Ramos (cell line): ENCODE measurements around the gene AK3.

Experiments used
- in situ Hi-C: fragments of 300-500 bp; cut with MboI; formaldehyde crosslinking; loops from one replicate; pipeline ENCODE4 v1.14.3; 2022; ENCODE audit warnings: low sequenced_read_pairs; ENCODE audit not compliant: unreplicated experiment

AK3 gene

GRCh38 chr9:4714266-4715016 lies 26.6 kb downstream of the AK3 start:
- in situ Hi-C loops = no loop called here

- in situ Hi-C loops = no loop called here
Observed at GRCh38 chr9:4713849-4714248, 27.2 kb downstream of the AK3 start.

GRCh38 chr9:4709380-4709779 lies 31.6 kb downstream of the AK3 start:
- in situ Hi-C loops = no loop called here

- in situ Hi-C loops = no loop called here
Observed at GRCh38 chr9:4706971-4707622, 33.9 kb downstream of the AK3 start.

- in situ Hi-C loops = no loop called here
Observed at GRCh38 chr9:4706021-4706420, 35.0 kb downstream of the AK3 start.

- in situ Hi-C loops = no loop called here
Observed at GRCh38 chr9:4704129-4704528, 36.9 kb downstream of the AK3 start.

GRCh38 chr9:4701526-4701925 lies 39.5 kb downstream of the AK3 start:
- in situ Hi-C loops = no loop called here

GRCh38 chr9:4700932-4701331 lies 40.1 kb downstream of the AK3 start:
- in situ Hi-C loops = no loop called here

- in situ Hi-C loops = no loop called here
Observed at GRCh38 chr9:4700091-4700490, 40.9 kb downstream of the AK3 start.

GRCh38 chr9:4691795-4692194 lies 49.2 kb downstream of the AK3 start:
- in situ Hi-C loops = no loop called here

GRCh38 chr9:4690144-4690543 lies 50.9 kb downstream of the AK3 start:
- in situ Hi-C loops = no loop called here

GRCh38 chr9:4689687-4690104 lies 51.3 kb downstream of the AK3 start:
- in situ Hi-C loops = no loop called here

GRCh38 chr9:4689021-4689420 lies 52.0 kb downstream of the AK3 start:
- in situ Hi-C loops = no loop called here

GRCh38 chr9:4686584-4686983 lies 54.4 kb downstream of the AK3 start:
- in situ Hi-C loops = no loop called here

GRCh38 chr9:4686112-4686511 lies 54.9 kb downstream of the AK3 start:
- in situ Hi-C loops = no loop called here

- in situ Hi-C loops = no loop called here
Observed at GRCh38 chr9:4684820-4685219, 56.2 kb downstream of the AK3 start.

- in situ Hi-C loops = no loop called here
Observed at GRCh38 chr9:4680750-4681149, 60.3 kb downstream of the AK3 start.

- in situ Hi-C loops = no loop called here
Observed at GRCh38 chr9:4680173-4680525, 60.9 kb downstream of the AK3 start.

- in situ Hi-C loops = no loop called here
Observed at GRCh38 chr9:4679268-4680172, 61.5 kb downstream of the AK3 start, which contains the start of gene CDC37L1. TSS of gene CDC37L1 (plus strand) at chr9:4679569. CDS start at chr9:4679768, 199 bp downstream.

- in situ Hi-C loops = no loop called here
Observed at GRCh38 chr9:4678679-4679267, 62.2 kb downstream of the AK3 start.

GRCh38 chr9:4677392-4677791 lies 63.6 kb downstream of the AK3 start:
- in situ Hi-C loops = no loop called here
